Small intestine (tissue), 7 donors: ENCODE data around the gene RGS12. TPM values are rescaled to one million over a fixed set of nuclear protein-coding genes. Genes with fewer than 3 reads are reported as not detected.
A peak's percentile ranks its signal among the peaks of the same experiment; 100 is the strongest.

Source experiments
- DNase-seq, 2 donors: peaks; one replicate each; pipeline versions ENCODE4 v3.0.0 to v3.0.0-alpha.2; 2013
- FAIRE-seq: peaks from 2 replicates; lab custom pipeline; 2012; peaks lifted over from hg19 to GRCh38; lab: Jason Lieb, UNC
- H3K27ac ChIP-seq, 3 donors: one replicate each; pipeline ENCODE4 v1.5.1; 2013; ENCODE audit warnings: low read length in 2 of 3, mild to moderate bottlenecking in 2 of 3, control low read depth in 1 of 3, inconsistent platforms in 1 of 3, low read depth in 1 of 3, moderate library complexity in 1 of 3
- H3K27me3 ChIP-seq, 3 donors: one replicate each; pipeline ENCODE4 v1.6.1; 2013; ENCODE audit warnings: low read length in 3 of 3, inconsistent platforms in 1 of 3; ENCODE audit not compliant: control insufficient read depth in 3 of 3, insufficient read depth in 3 of 3
- H3K36me3 ChIP-seq, 3 donors: one replicate each; pipeline ENCODE4 v1.6.1; 2013; ENCODE audit warnings: low read length in 3 of 3, inconsistent platforms in 1 of 3, low read depth in 1 of 3, mild to moderate bottlenecking in 1 of 3, moderate library complexity in 1 of 3; ENCODE audit not compliant: control insufficient read depth in 3 of 3, insufficient read depth in 2 of 3
- H3K4me1 ChIP-seq, 3 donors: one replicate each; pipeline ENCODE4 v1.6.1; 2013; ENCODE audit warnings: low read length in 2 of 3, inconsistent platforms in 1 of 3, low read depth in 1 of 3, mild to moderate bottlenecking in 1 of 3, moderate library complexity in 1 of 3; ENCODE audit not compliant: control insufficient read depth in 3 of 3, insufficient read depth in 2 of 3
- H3K4me3 ChIP-seq, 3 donors: one replicate each; pipeline ENCODE4 v1.5.1; 2013; ENCODE audit warnings: low read length in 3 of 3, control low read depth in 1 of 3, inconsistent platforms in 1 of 3, low read depth in 1 of 3, mild to moderate bottlenecking in 1 of 3, moderate library complexity in 1 of 3
- H3K9me3 ChIP-seq, 2 donors: one replicate each; pipeline ENCODE4 v1.6.1; 2013; ENCODE audit warnings: low read depth in 1 of 2, low read length in 1 of 2; ENCODE audit not compliant: control insufficient read depth in 2 of 2, insufficient read depth in 1 of 2
- whole genome bisulfite sequencing, 3 donors: extraction: QIAGEN DNeasy Blood & Tissue Kit; methylation state at CpG; one replicate each; pipeline ENCODE4 v1.1.7; 2013; 5-methylcytosine and 5-hydroxymethylcytosine counted together
- polyA plus RNA-seq, 4 donors: library from polyadenylated mRNA; stranded (reverse) in 3 of 4; unstranded in 1 of 4; fragments of 200-250 nt in 3 of 4; fragments of 120-200 nt in 1 of 4; gene quantifications; one replicate each; pipeline versions ENCODE4 v1.2.1 to v1.2.3, GENCODE V29; 2013
- donor health status: healthy with polysubstance abuse.
- donor health status: control.
- donor health status: control.
- donor health status: Bipolar disorder and iron deficiency.
- donor health status: healthy.

RGS12 gene
- polyA plus RNA-seq, 4 donors = 6.5 to 28.9 (median 12.6) TPM

DNA sequence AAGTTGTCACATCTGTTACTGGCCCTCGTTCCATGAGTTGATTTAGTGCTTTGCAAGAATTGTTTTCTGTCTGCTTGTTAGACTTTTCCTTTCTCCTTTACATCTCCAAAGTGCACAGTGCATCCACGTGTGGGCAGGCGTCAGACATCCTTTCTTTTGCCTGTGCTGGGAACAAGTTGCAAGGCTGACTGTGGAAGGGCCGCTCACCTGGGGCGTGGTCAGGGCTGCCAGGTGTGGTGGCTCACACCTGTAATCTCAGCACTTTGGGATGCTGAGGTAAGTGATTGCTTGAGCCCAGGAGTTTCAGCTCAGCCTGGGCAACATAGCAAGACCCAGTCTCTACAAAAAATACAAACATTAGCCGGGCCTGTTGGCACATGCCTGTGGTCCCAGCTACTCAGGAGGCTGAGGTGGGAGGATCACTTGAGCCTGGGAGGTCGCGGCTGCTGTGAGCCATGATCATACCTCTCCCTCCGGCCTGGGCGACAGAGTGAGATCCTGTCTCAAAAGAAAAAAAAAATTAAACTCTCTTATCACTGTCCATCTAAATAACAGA, 46.2 kb downstream of the RGS12 start:
- no peak overlapping the region for H3K27ac ChIP-seq
- DNase-seq = no peak
- H3K4me3 ChIP-seq = no peak overlapping the region
- 88 to 92% (median 89%) methylated on average over 10 of the region's 10 CpGs for WGBS, 3 donors
- H3K36me3 ChIP-seq = peaks cover 0 to 12% (median 0%) of the 10 kb centered on the region in 3 donors
- no peaks in the 10 kb centered on the region for H3K9me3 ChIP-seq
- H3K27me3 ChIP-seq = no peaks in the 10 kb centered on the region
- no peak for FAIRE-seq
- no peaks in the 10 kb centered on the region for H3K4me1 ChIP-seq

DNA sequence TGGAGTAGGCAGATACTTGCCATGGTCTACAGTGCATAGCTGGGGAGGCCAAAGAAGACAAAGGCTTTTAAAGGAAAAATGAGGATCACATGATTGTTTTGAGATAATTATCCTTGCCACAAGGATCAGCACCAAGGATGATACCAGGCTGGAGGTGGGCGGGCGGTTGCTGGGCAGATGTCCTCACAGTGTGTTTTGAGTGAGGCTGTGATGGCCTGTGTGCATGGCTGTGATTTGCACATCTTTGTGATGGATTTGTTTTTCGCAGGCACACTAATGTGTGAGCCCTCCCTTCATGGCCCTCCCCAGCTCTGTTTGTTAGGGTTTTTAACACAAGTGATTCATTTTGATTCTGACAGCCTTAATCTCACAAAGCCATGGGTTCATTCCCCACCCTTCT, 46.8 kb downstream of the RGS12 start:
- Histone ChIP-seq H3K27ac (no peak overlapping the region), H3K36me3 (peaks cover 0 to 17% (median 0%) of the 10 kb centered on the region in 3 donors), H3K9me3 (no peaks in the 10 kb centered on the region), H3K27me3 (no peaks in the 10 kb centered on the region), H3K4me3 (no peak overlapping the region), H3K4me1 (no peaks in the 10 kb centered on the region)
- WGBS, 3 donors = 88 to 96% (median 96%) methylated on average over 3 of the region's 3 CpGs
- no peak for DNase-seq
- no peak for FAIRE-seq

DNA sequence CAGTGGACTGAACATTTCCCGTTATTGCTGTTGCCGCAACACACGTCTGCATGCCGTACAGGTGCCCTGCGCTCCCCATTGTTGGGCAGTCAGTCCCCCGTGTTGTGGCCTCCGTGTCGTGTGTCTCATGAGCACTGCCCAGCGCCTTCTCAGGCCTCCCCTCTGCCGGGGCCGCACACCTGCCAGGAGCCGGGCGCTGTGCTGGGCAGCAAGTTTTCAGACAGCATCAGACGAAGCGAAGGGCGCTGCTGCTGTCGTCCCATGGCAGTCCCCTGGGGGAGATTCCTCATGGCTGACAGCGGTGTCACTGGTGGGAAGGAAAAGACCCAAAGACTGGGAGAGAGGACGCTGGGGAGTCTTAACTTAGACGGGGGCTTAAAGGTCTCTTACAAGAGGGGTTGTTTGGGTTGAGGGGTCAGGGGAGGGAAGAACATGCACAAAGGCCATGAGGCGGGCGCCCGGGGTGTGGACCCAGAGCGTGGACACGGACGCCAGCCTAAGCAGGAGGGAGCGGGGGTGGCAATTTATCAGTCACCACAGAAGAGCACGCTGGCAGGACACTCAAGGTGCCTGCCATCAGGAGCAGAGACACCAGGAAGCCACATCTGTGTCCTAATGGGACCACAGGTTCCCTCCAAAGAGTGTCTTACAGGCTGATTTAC, 47.3 kb downstream of the RGS12 start:
- no peak for FAIRE-seq
- 92 to 95% (median 93%) methylated on average over 28 of the region's 28 CpGs for WGBS, 3 donors
- H3K4me3 ChIP-seq = no peak overlapping the region

DNA sequence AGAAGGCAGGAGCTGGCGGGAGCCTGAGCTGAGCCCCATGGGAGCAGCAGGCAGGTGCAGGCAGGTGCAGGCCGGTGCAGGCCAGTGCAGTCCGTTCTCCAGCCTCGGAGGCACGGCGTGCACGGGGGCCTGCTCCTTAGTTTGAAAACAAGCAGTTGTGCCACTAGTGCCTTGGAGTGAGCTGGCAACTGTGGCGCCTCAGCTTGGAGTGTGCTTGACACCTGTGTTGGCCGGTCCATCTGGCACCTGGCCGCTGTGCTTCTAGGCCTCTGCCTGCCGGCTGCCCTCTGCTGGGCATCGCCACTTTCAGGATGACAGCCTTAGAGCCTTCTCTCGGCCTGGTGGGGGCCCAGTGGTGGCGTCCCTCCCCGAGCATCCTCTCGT, 47.9 kb downstream of the RGS12 start:
- Histone ChIP-seq H3K27me3 (no peaks in the 10 kb centered on the region), H3K36me3 (peaks cover 0 to 17% (median 0%) of the 10 kb centered on the region in 3 donors), H3K4me1 (no peaks in the 10 kb centered on the region), H3K27ac (no peak overlapping the region), H3K9me3 (no peaks in the 10 kb centered on the region), H3K4me3 (no peak overlapping the region)
- WGBS, 3 donors = 83 to 91% (median 87%) methylated on average over 16 of the region's 16 CpGs
- FAIRE-seq (no peak), DNase-seq (peak in 1 of 2 donors; percentile 11)

More for the DNA sequence above, 47.3 kb downstream of the RGS12 start:
- Histone ChIP-seq H3K4me1 (no peaks in the 10 kb centered on the region), H3K27me3 (no peaks in the 10 kb centered on the region), H3K27ac (no peak overlapping the region), H3K36me3 (peaks cover 0 to 17% (median 0%) of the 10 kb centered on the region in 3 donors), H3K9me3 (no peaks in the 10 kb centered on the region)
- no peak for DNase-seq

DNA sequence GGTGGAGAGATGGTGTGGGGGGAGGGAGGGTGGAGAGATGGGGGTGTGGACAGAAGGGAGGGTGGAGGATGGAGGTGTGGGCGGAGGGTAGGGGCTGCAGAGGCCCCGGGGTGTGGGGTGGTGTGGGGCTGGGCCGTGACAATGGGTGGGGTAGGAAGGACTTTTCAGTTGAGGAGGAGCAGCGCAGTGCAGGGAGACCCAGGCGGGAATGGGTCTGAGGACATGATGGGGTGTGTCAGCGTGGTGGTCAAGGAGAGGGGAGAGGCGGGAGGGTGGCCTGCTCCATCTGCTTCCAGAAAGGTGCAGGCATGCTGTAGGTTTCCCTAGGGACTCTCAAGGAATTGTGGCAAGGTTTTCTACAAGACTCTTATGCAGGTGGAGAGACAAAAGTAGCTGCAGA, 48.9 kb downstream of the RGS12 start:
- WGBS, 3 donors = 62 to 73% (median 69%) methylated on average over 7 of the region's 7 CpGs
- H3K4me1 ChIP-seq = no peaks in the 10 kb centered on the region
- FAIRE-seq (no peak), DNase-seq (no peak)
- no peaks in the 10 kb centered on the region for H3K27me3 ChIP-seq
- no peaks in the 10 kb centered on the region for H3K9me3 ChIP-seq
- H3K4me3 ChIP-seq = no peak overlapping the region
- peaks cover 0 to 16% (median 0%) of the 10 kb centered on the region in 3 donors for H3K36me3 ChIP-seq
- H3K27ac ChIP-seq = no peak overlapping the region

DNA sequence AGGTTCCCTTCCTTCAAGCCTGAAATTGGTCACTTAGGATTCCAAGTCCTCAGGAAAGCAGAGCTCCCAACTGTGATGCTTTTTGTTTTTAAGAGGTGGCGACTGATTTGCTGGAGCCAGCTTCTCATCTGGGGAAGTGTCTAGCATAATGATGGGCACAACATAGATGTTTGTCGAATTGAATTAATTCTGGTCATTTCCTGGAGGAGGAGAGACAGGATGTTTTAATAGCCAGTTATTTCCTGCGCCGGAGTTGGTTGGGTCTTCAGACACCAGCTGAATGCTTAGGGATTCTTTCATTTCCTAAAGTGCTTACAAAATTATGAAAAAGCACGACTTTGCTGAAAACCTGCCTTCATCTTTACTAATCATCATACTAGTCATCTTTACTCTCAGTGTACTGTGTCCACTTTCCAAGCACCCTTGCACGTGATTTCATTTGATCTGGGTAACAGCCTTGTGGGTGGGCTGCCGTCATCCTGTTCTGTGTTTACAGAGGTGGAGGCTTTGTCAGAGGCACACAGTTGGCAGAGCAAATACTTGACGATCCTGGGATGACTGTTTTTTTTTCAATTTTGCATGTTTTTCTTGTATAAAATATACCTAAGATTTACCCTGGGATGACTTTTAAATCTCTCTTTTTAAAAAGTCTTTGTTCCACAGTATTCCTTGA, 49.5 kb downstream of the RGS12 start:
- FAIRE-seq (no peak), DNase-seq (no peak)
- 39 to 60% (median 57%) methylated on average over 8 of the region's 8 CpGs for WGBS, 3 donors

More for the DNA sequence above, 49.5 kb downstream of the RGS12 start:
- H3K27me3 ChIP-seq = no peaks in the 10 kb centered on the region
- H3K9me3 ChIP-seq = no peaks in the 10 kb centered on the region
- peaks cover 0 to 16% (median 0%) of the 10 kb centered on the region in 3 donors for H3K36me3 ChIP-seq
- no peak overlapping the region for H3K27ac ChIP-seq
- no peaks in the 10 kb centered on the region for H3K4me1 ChIP-seq
- H3K4me3 ChIP-seq = no peak overlapping the region

Other genes with a start within 250 kb of the RGS12 start
- not detected for gene HTT-AS, start 218.5 kb upstream of the RGS12 start, polyA plus RNA-seq
- 10 to 100 TPM; 10.3 to 28.8 (median 14.8) TPM for gene HTT, start 218.3 kb upstream of the RGS12 start, polyA plus RNA-seq
- under 1 TPM; 0.27 to 0.45 (median 0.29) TPM for gene MSANTD1, start 43.9 kb upstream of the RGS12 start, polyA plus RNA-seq
- under 1 TPM in 2 of 4 donors, not detected in 2; 0.21 to 0.30 TPM for gene HGFAC, start 148.9 kb downstream of the RGS12 start, polyA plus RNA-seq
- gene DOK7, start 170.3 kb downstream of the RGS12 start, polyA plus RNA-seq = 1 to 10 TPM in 1 of 4 donors, under 1 TPM in 2, not detected in 1; 0.28 to 7.5 (median 0.81) TPM
- 100 to 1,000 TPM in 1 of 4 donors, 10 to 100 TPM in 3; 20.1 to 268 (median 69.6) TPM for gene LRPAP1, start 239.4 kb downstream of the RGS12 start, polyA plus RNA-seq